Measurements from ENCODE around the gene MAP4K5. TPM values are rescaled to one million over a fixed set of nuclear protein-coding genes. Genes with fewer than 3 reads are reported as not detected.

Gene MAP4K5
- total RNA-seq, 1 experiment from 2014 or later, result 39.1 TPM

- H3K4me1 ChIP-seq (ENCODE audit: control insufficient read depth in 1 of 2, insufficient read depth in 2 of 2, low read length in 2 of 2), result peaks cover 10 to 26% of the 10 kb centered on the region in 2 experiments
- RAD21 ChIA-PET (ENCODE audit: low non-redundant PET in 1 of 2, low total read pairs in 2 of 2, uncharacterized antibody in 2 of 2, unreplicated experiment in 2 of 2), result no interaction called here
- H3K4me3 ChIP-seq (replicated peaks in 1 of 2; ENCODE audit: low read depth in 1 of 2, low read length in 2 of 2), result peak within 1 kb of the TSS; percentile 54 to 67
- CTCF ChIA-PET, result interaction anchor here (0.6 to 1.5 kb wide), 2 partner anchors 76 to 84 kb away, joined by 3 to 4 read pairs; no protein-coding TSS in a partner anchor
- BruUV-seq (replicated peaks), result no TSS peak
- intact Hi-C loops (cut with micrococcal nuclease), result loop anchor here (5.0 kb wide), 1 partner anchor 75 kb away; no protein-coding TSS in a partner anchor
- peak; percentile 91 for TF ChIP-seq MAX (IDR thresholded peaks at IDR 0.05)
- TF ChIP-seq ZFX (IDR thresholded peaks at IDR 0.05), result peak; percentile 95
- 0 out of 2 replicates have a peak, but pooled peaks have one; percentile 24 for TF ChIP-seq SIN3A (IDR thresholded peaks at IDR 0.05; ENCODE audit: low read depth)
- TF ChIP-seq CTCF (IDR thresholded peaks at IDR 0.05 in 2 of 3, conservative IDR thresholded peaks at IDR 0.05 in 1 of 3; ENCODE audit: borderline replicate concordance in 1 of 3, insufficient read depth in 1 of 3, low read depth in 2 of 3, low read length in 2 of 3), result no peak
- peak; percentile 33 for TF ChIP-seq POLR2A (IDR thresholded peaks at IDR 0.05; ENCODE audit: borderline replicate concordance, extremely low read depth, insufficient read depth, insufficient read length)
- no peaks in the 10 kb centered on the region for H3K9me3 ChIP-seq (ENCODE audit: control insufficient read depth in 1 of 2, insufficient read depth in 1 of 2, low read depth in 1 of 2, low read length in 2 of 2)
- no peaks in the 10 kb centered on the region for H4K20me1 ChIP-seq (ENCODE audit: insufficient read depth)
- H3K27ac ChIP-seq (ENCODE audit: low read depth, low read length), result peak within 1 kb of the TSS; percentile 65
- peak within 1 kb of the TSS; percentile 76 for H2AFZ ChIP-seq (ENCODE audit: low read depth, low read length, poor library complexity, severe bottlenecking)
- ATAC-seq (peak; percentile 84), DNase-seq (ENCODE audit: low read depth, low spot score) (no peak)
- POLR2A ChIA-PET, result interaction anchor here (1.2 kb wide), 1 partner anchor 534 kb away, joined by 3 read pairs; no protein-coding TSS in a partner anchor
- peak within 1 kb of the TSS; percentile 75 for H3K9ac ChIP-seq (ENCODE audit: low read length)
- H3K79me2 ChIP-seq (ENCODE audit: insufficient read depth, low read length), result no peaks in the 10 kb centered on the region
- H3K9me2 ChIP-seq (ENCODE audit: insufficient read depth), result no peaks in the 10 kb centered on the region
- peak within 1 kb of the TSS; percentile 84 for H3K4me2 ChIP-seq (ENCODE audit: low read length)
- H3K27me3 ChIP-seq (ENCODE audit: insufficient read depth, low read length), result no peaks in the 10 kb centered on the region
- no peaks in the 10 kb centered on the region for H3K36me3 ChIP-seq (ENCODE audit: control insufficient read depth in 1 of 2, insufficient read depth in 2 of 2, low read length in 2 of 2)
Observed at GRCh38 chr14:50396631-50397389, 135.6 kb downstream of the MAP4K5 start, which contains the start of gene CDKL1. Gene CDKL1, minus strand, starts transcription at chr14:50396881. Its CDS starts 1,013 bp downstream, at chr14:50395868.
